ENCODE results near the gene SLC4A2. TPM values are rescaled to one million over a fixed set of nuclear protein-coding genes. Genes with fewer than 3 reads are reported as not detected.

SLC4A2 gene
- total and polyA plus RNA-seq, 4 donors = 27.5 to 98.8 (median 72.6) TPM

- Histone ChIP-seq H3K4me1 (ENCODE audit: control insufficient read depth in 4 of 4, insufficient read depth in 4 of 4, low read length in 3 of 4) (peaks cover 5 to 10% (median 8%) of the 10 kb centered on the region in 4 donors), H3K36me3 (ENCODE audit: control insufficient read depth in 4 of 4, insufficient read depth in 3 of 4, low read depth in 1 of 4, low read length in 3 of 4) (no peaks in the 10 kb centered on the region), H3K4me3 (ENCODE audit: low read depth in 1 of 3, low read length in 3 of 3) (no peak within 1 kb of the TSS), H3K27ac (ENCODE audit: low read depth in 1 of 2, low read length in 2 of 2) (no peak within 1 kb of the TSS), H3K9ac (ENCODE audit: low read depth in 1 of 2, low read length in 2 of 2) (no peak within 1 kb of the TSS), H3K9me3 (ENCODE audit: control insufficient read depth in 4 of 4, low read length in 3 of 4) (no peaks in the 10 kb centered on the region), H3K27me3 (ENCODE audit: control insufficient read depth in 4 of 4, insufficient read depth in 4 of 4, low read length in 3 of 4) (no peaks in the 10 kb centered on the region)
- DNase-seq (ENCODE audit: low spot score) = no peak
- TF ChIP-seq FOXA1 (IDR thresholded peaks at IDR 0.05) = no peak
- no peak for TF ChIP-seq ATF3 (IDR thresholded peaks at IDR 0.05)
- no peak for TF ChIP-seq CTCF (IDR thresholded peaks at IDR 0.05; ENCODE audit: low read depth, low read length, missing input control)
- TF ChIP-seq REST (IDR thresholded peaks at IDR 0.05) = no peak
- no peak for TF ChIP-seq RXRA (IDR thresholded peaks at IDR 0.05)
- no peak for TF ChIP-seq YY1 (IDR thresholded peaks at IDR 0.05)
- no peak for TF ChIP-seq ZBTB33 (IDR thresholded peaks at IDR 0.05)
- TF ChIP-seq SP1 (IDR thresholded peaks at IDR 0.05) = no peak
- no peak for TF ChIP-seq GABPA (IDR thresholded peaks at IDR 0.05 in 1 of 2, conservative IDR thresholded peaks at IDR 0.05 in 1 of 2)
- no peak for TF ChIP-seq HNF4G (IDR thresholded peaks at IDR 0.05)
- no peak for TF ChIP-seq TAF1 (conservative IDR thresholded peaks at IDR 0.05)
- TF ChIP-seq MAX (IDR thresholded peaks at IDR 0.05) = no peak
- no peak for TF ChIP-seq JUND (IDR thresholded peaks at IDR 0.05)
- no peak for TF ChIP-seq NR2F2 (IDR thresholded peaks at IDR 0.05)
- no peak for TF ChIP-seq RAD21 (IDR thresholded peaks at IDR 0.05)
- no peak for TF ChIP-seq EGR1 (IDR thresholded peaks at IDR 0.05; ENCODE audit: low read depth in 2 of 2)
- no peak for TF ChIP-seq HNF4A (conservative IDR thresholded peaks at IDR 0.05)
- WGBS = 82% methylated on average over 4 of the region's 4 CpGs
These were observed 34.8 kb upstream of the SLC4A2 start, which contains the start of gene ATG9B for GRCh38 chr7:151024435-151025056. TSS of gene ATG9B (minus strand) at chr7:151024494. CDS start at chr7:151024423, 71 bp downstream.
